Trophoblast cell (in vitro differentiated cells and primary cell): ENCODE data around the gene C5orf46.

Source experiments
- DNase-seq, 2 donors: peaks; one replicate each; pipeline ENCODE4 v3.0.0-alpha.2; 2016
- H2AFZ ChIP-seq: 2 replicates; pipeline ENCODE4 v1.6.1; 2013; ENCODE audit warnings: low read length, moderate library complexity, mild to moderate bottlenecking; ENCODE audit not compliant: insufficient read depth, poor library complexity
- H2AK5ac ChIP-seq: 2 replicates; pipeline ENCODE4 v1.6.1; 2013; ENCODE audit warnings: mild to moderate bottlenecking, low read length
- H2BK120ac ChIP-seq: 2 replicates; pipeline ENCODE4 v1.6.1; 2013; ENCODE audit warnings: low read length, mild to moderate bottlenecking, moderate library complexity; ENCODE audit not compliant: insufficient read depth, poor library complexity
- H2BK12ac ChIP-seq: 2 replicates; pipeline ENCODE4 v1.6.1; 2013; ENCODE audit warnings: mild to moderate bottlenecking, low read length, moderate library complexity
- H2BK5ac ChIP-seq: 2 replicates; pipeline ENCODE4 v1.6.1; 2013; ENCODE audit warnings: low read length, low read depth, moderate library complexity, mild to moderate bottlenecking; ENCODE audit not compliant: poor library complexity
- H3K14ac ChIP-seq: 2 replicates; pipeline ENCODE4 v1.6.1; 2013; ENCODE audit warnings: mild to moderate bottlenecking, low read length
- H3K18ac ChIP-seq: 2 replicates; pipeline ENCODE4 v1.6.1; 2013; ENCODE audit warnings: mild to moderate bottlenecking, low read length
- H3K23ac ChIP-seq: 2 replicates; pipeline ENCODE4 v1.6.1; 2013; ENCODE audit warnings: low read length
- H3K27ac ChIP-seq: 2 replicates; pipeline ENCODE4 v1.5.1; 2013; ENCODE audit warnings: low read depth, mild to moderate bottlenecking, inconsistent platforms, low read length, moderate library complexity
- H3K27me3 ChIP-seq: 2 replicates; pipeline ENCODE4 v1.6.1; 2013; ENCODE audit warnings: inconsistent platforms, mild to moderate bottlenecking, low read length, moderate library complexity; ENCODE audit not compliant: insufficient read depth
- H3K36me3 ChIP-seq, 2 experiments: 1 replicate in 1 of 2; 2 replicates in 1 of 2; pipeline ENCODE4 v1.6.1; 2013; ENCODE audit warnings: low read length in 2 of 2, mild to moderate bottlenecking in 2 of 2, moderate library complexity in 1 of 2; ENCODE audit not compliant: insufficient read depth in 2 of 2, control insufficient read depth in 1 of 2
- H3K4ac ChIP-seq: 2 replicates; pipeline ENCODE4 v1.6.1; 2013; ENCODE audit warnings: low read depth, mild to moderate bottlenecking, low read length, moderate library complexity
- H3K4me1 ChIP-seq, 2 experiments: 1 replicate in 1 of 2; 2 replicates in 1 of 2; pipeline ENCODE4 v1.6.1; 2013; ENCODE audit warnings: low read length in 2 of 2, mild to moderate bottlenecking in 2 of 2, moderate library complexity in 1 of 2; ENCODE audit not compliant: insufficient read depth in 2 of 2, control insufficient read depth in 1 of 2
- H3K4me2 ChIP-seq: 2 replicates; pipeline ENCODE4 v1.6.1; 2013; ENCODE audit warnings: inconsistent platforms, mild to moderate bottlenecking, low read length, moderate library complexity
- H3K4me3 ChIP-seq: 2 replicates; pipeline ENCODE4 v1.5.1; 2013; ENCODE audit warnings: mild to moderate bottlenecking, low read depth, low read length, inconsistent platforms
- H3K79me1 ChIP-seq: one replicate; pipeline ENCODE4 v1.6.1; 2013; ENCODE audit warnings: low read length
- H3K79me2 ChIP-seq: 2 replicates; pipeline ENCODE4 v1.6.1; 2013; ENCODE audit warnings: low read length, mild to moderate bottlenecking; ENCODE audit not compliant: control insufficient read depth, insufficient read depth, poor library complexity
- H3K9ac ChIP-seq: 2 replicates; pipeline ENCODE4 v1.6.1; 2013; ENCODE audit warnings: mild to moderate bottlenecking, low read length
- H3K9me3 ChIP-seq: 2 replicates; pipeline ENCODE4 v1.6.1; 2013; ENCODE audit warnings: low read depth, mild to moderate bottlenecking, control low read depth, inconsistent platforms, low read length; ENCODE audit not compliant: insufficient read depth
- H4K12ac ChIP-seq: 2 replicates; pipeline ENCODE4 v1.6.1; 2013; ENCODE audit warnings: low read depth, mild to moderate bottlenecking, low read length, moderate library complexity
- H4K8ac ChIP-seq: 2 replicates; pipeline ENCODE4 v1.6.1; 2013; ENCODE audit warnings: low read depth, mild to moderate bottlenecking, low read length, moderate library complexity
- H4K91ac ChIP-seq: one replicate; pipeline ENCODE4 v1.6.1; 2013; ENCODE audit warnings: low read depth, mild to moderate bottlenecking, low read length, moderate library complexity
- WGBS: extraction: QIAGEN DNeasy Blood & Tissue Kit; methylation state at CpG from one replicate; pipeline ENCODE4 v1.1.7; 2013; ENCODE audit warnings: missing lambda C conversion rate; ENCODE audit not compliant: insufficient read length, insufficient coverage; ENCODE audit errors: extremely low coverage; 5-methylcytosine and 5-hydroxymethylcytosine counted together

Gene C5orf46

GRCh38 chr5:147869112-147869511, 37.2 kb downstream of the C5orf46 start:
- H2AK5ac ChIP-seq, result no peak overlapping the region
- DNase-seq, result no peak
- H3K9ac ChIP-seq, result no peak overlapping the region
- no peaks in the 10 kb centered on the region for H3K27me3 ChIP-seq
- H3K4me2 ChIP-seq, result no peak overlapping the region
- WGBS, result no CpG with 5 or more reads among the region's 4 CpGs
- no peak overlapping the region for H2BK5ac ChIP-seq
- H2BK120ac ChIP-seq, result no peak overlapping the region
- no peak overlapping the region for H2AFZ ChIP-seq
- H3K18ac ChIP-seq, result no peak overlapping the region
- H3K27ac ChIP-seq, result no peak overlapping the region
- H3K4me3 ChIP-seq, result no peak overlapping the region
- H3K9me3 ChIP-seq, result no peaks in the 10 kb centered on the region
- H3K36me3 ChIP-seq, result no peaks in the 10 kb centered on the region
- H4K12ac ChIP-seq, result no peak overlapping the region
- H4K91ac ChIP-seq, result no peak overlapping the region
- H2BK12ac ChIP-seq, result no peak overlapping the region
- no peak overlapping the region for H3K14ac ChIP-seq
- H3K4ac ChIP-seq, result no peak overlapping the region
- H3K23ac ChIP-seq, result no peak overlapping the region
- H4K8ac ChIP-seq, result no peak overlapping the region
- no peaks in the 10 kb centered on the region for H3K79me2 ChIP-seq
- peaks cover 2% of the 10 kb centered on the region for H3K79me1 ChIP-seq
- peaks cover 3 to 7% of the 10 kb centered on the region in 2 experiments for H3K4me1 ChIP-seq

GRCh38 chr5:147863454-147864158, 42.7 kb downstream of the C5orf46 start:
- no peaks in the 10 kb centered on the region for H3K79me2 ChIP-seq
- H4K91ac ChIP-seq, result no peak overlapping the region
- H2AFZ ChIP-seq, result no peak overlapping the region
- H3K4ac ChIP-seq, result no peak overlapping the region
- no peak overlapping the region for H2BK120ac ChIP-seq
- no peak overlapping the region for H3K23ac ChIP-seq
- no peaks in the 10 kb centered on the region for H3K4me1 ChIP-seq
- no peak for DNase-seq
- no peaks in the 10 kb centered on the region for H3K36me3 ChIP-seq
- no peaks in the 10 kb centered on the region for H3K27me3 ChIP-seq
- H2BK12ac ChIP-seq, result no peak overlapping the region
- no peaks in the 10 kb centered on the region for H3K9me3 ChIP-seq
- H4K12ac ChIP-seq, result no peak overlapping the region
- no peak overlapping the region for H4K8ac ChIP-seq
- no peak overlapping the region for H3K18ac ChIP-seq
- H3K14ac ChIP-seq, result no peak overlapping the region
- no peak overlapping the region for H2BK5ac ChIP-seq
- H3K4me3 ChIP-seq, result no peak overlapping the region
- H3K79me1 ChIP-seq, result no peaks in the 10 kb centered on the region
- H3K4me2 ChIP-seq, result no peak overlapping the region
- H3K9ac ChIP-seq, result no peak overlapping the region
- H2AK5ac ChIP-seq, result no peak overlapping the region
- no peak overlapping the region for H3K27ac ChIP-seq
- WGBS, result no CpG with 5 or more reads among the region's 3 CpGs

- WGBS, result no CpG with 5 or more reads among the region's 1 CpG
- no peak overlapping the region for H3K9ac ChIP-seq
- DNase-seq, result no peak
Measured at GRCh38 chr5:147860641-147861025, 45.7 kb downstream of the C5orf46 start.

GRCh38 chr5:147859962-147860640, 46.2 kb downstream of the C5orf46 start:
- Histone ChIP-seq H3K14ac (no peak overlapping the region), H3K4ac (no peak overlapping the region), H3K18ac (no peak overlapping the region), H4K8ac (no peak overlapping the region), H3K27me3 (no peaks in the 10 kb centered on the region), H2AFZ (no peak overlapping the region), H3K4me2 (no peak overlapping the region), H4K12ac (no peak overlapping the region), H2BK5ac (no peak overlapping the region), H3K27ac (no peak overlapping the region), H4K91ac (no peak overlapping the region), H3K23ac (no peak overlapping the region), H3K9me3 (no peaks in the 10 kb centered on the region), H3K79me1 (no peaks in the 10 kb centered on the region), H3K9ac (no peak overlapping the region), H2BK120ac (no peak overlapping the region), H2AK5ac (no peak overlapping the region), H3K79me2 (no peaks in the 10 kb centered on the region), H3K4me3 (no peak overlapping the region), H3K36me3 (no peaks in the 10 kb centered on the region), H3K4me1 (no peaks in the 10 kb centered on the region), H2BK12ac (peak overlapping the region; percentile 5)
- DNase-seq, result no peak
- WGBS, result no CpG with 5 or more reads among the region's 3 CpGs

More at GRCh38 chr5:147860641-147861025, 45.7 kb downstream of the C5orf46 start:
- no peak overlapping the region for H3K4me3 ChIP-seq
- H3K79me1 ChIP-seq, result no peaks in the 10 kb centered on the region
- H2AFZ ChIP-seq, result no peak overlapping the region
- no peak overlapping the region for H4K12ac ChIP-seq
- no peak overlapping the region for H3K18ac ChIP-seq
- H3K23ac ChIP-seq, result no peak overlapping the region
- no peak overlapping the region for H2BK12ac ChIP-seq
- no peak overlapping the region for H3K4me2 ChIP-seq
- H3K79me2 ChIP-seq, result no peaks in the 10 kb centered on the region
- H3K4me1 ChIP-seq, result no peaks in the 10 kb centered on the region
- H2BK120ac ChIP-seq, result no peak overlapping the region
- H3K27ac ChIP-seq, result no peak overlapping the region
- no peak overlapping the region for H2BK5ac ChIP-seq
- no peak overlapping the region for H4K8ac ChIP-seq
- H3K9me3 ChIP-seq, result no peaks in the 10 kb centered on the region
- H2AK5ac ChIP-seq, result no peak overlapping the region
- no peaks in the 10 kb centered on the region for H3K36me3 ChIP-seq
- H3K14ac ChIP-seq, result no peak overlapping the region
- no peaks in the 10 kb centered on the region for H3K27me3 ChIP-seq
- H4K91ac ChIP-seq, result no peak overlapping the region
- H3K4ac ChIP-seq, result no peak overlapping the region
